MM.1S (cell line): Measurements from ENCODE around the gene BCL2L1.

ENCODE experiments used
- DNase-seq: peaks from one replicate; pipeline ENCODE4 v3.0.0-alpha.2; 2015
- H2AFZ ChIP-seq: fragments of 300-600 bp; sonication (generic); 2 replicates; pipeline ENCODE4 v1.6.0; 2016; ENCODE audit warnings: antibody characterized with exemption, low read length
- H3F3A ChIP-seq: fragments of 300-600 bp; sonication (generic); 2 replicates; pipeline ENCODE4 v1.6.1; 2016; ENCODE audit warnings: mild to moderate bottlenecking, antibody characterized with exemption, low read length, moderate library complexity, mixed read lengths; ENCODE audit not compliant: insufficient read depth
- H3K27ac ChIP-seq: fragments of 300-600 bp; sonication (generic); 2 replicates; pipeline ENCODE4 v1.5.1; 2016; ENCODE audit warnings: mild to moderate bottlenecking, low read length
- H3K27me3 ChIP-seq: fragments of 300-600 bp; sonication (generic); replicated peaks from 2 replicates; pipeline ENCODE4 v1.6.0; 2016; ENCODE audit warnings: low read length; ENCODE audit not compliant: insufficient read depth
- H3K36me3 ChIP-seq: fragments of 300-600 bp; sonication (generic); replicated peaks from 2 replicates; pipeline ENCODE4 v1.6.1; 2016; ENCODE audit warnings: mild to moderate bottlenecking, low read length, mixed read lengths; ENCODE audit not compliant: insufficient read depth
- H3K4me1 ChIP-seq: fragments of 300-600 bp; sonication (generic); 2 replicates; pipeline ENCODE4 v1.6.1; 2016; ENCODE audit warnings: low read length, mixed read lengths
- H3K4me2 ChIP-seq: fragments of 300-600 bp; sonication (generic); 2 replicates; pipeline ENCODE4 v1.6.0; 2016; ENCODE audit warnings: low read depth, low read length
- H3K4me3 ChIP-seq: fragments of 300-600 bp; sonication (generic); 2 replicates; pipeline ENCODE4 v1.5.1; 2016; ENCODE audit warnings: low read length, mixed read lengths
- H3K79me2 ChIP-seq: fragments of 300-600 bp; sonication (generic); 2 replicates; pipeline ENCODE4 v1.6.1; 2016; ENCODE audit warnings: mixed run types, low read length, mixed read lengths
- H3K9ac ChIP-seq: fragments of 300-600 bp; sonication (generic); 2 replicates; pipeline ENCODE4 v1.6.1; 2016; ENCODE audit warnings: low read length, mixed read lengths
- H3K9me2 ChIP-seq: fragments of 300-600 bp; sonication (generic); replicated peaks from 2 replicates; pipeline ENCODE4 v1.6.1; 2016; ENCODE audit warnings: mild to moderate bottlenecking, low read length, mixed read lengths; ENCODE audit not compliant: insufficient read depth
- H3K9me3 ChIP-seq: fragments of 300-600 bp; sonication (generic); replicated peaks from 2 replicates; pipeline ENCODE4 v1.6.1; 2016; ENCODE audit warnings: mild to moderate bottlenecking, low read length, mixed read lengths; ENCODE audit not compliant: insufficient read depth
- H4K20me1 ChIP-seq: fragments of 300-600 bp; sonication (generic); 2 replicates; pipeline ENCODE4 v1.6.1; 2016; ENCODE audit warnings: mild to moderate bottlenecking, low read length, moderate library complexity, mixed read lengths; ENCODE audit not compliant: insufficient read depth
- EZH2 ChIP-seq: fragments of 300-600 bp; sonication (generic); optimal IDR thresholded peaks from 2 replicates; pipeline ENCODE3; 2017; ENCODE audit warnings: low read depth, mild to moderate bottlenecking, antibody characterized with exemption, low read length, mixed read lengths
- EZH2phosphoT487 ChIP-seq: fragments of 300-600 bp; sonication (generic); IDR thresholded peaks from 2 replicates; pipeline ENCODE4 v1.6.1; 2018; ENCODE audit warnings: antibody characterized with exemption, low read length
- TF ChIP-seq, protein P1 (sequence below): fragments of 300-600 bp; sonication (generic); IDR thresholded peaks from 2 replicates; pipeline ENCODE4 v1.5.1; 2016; ENCODE audit warnings: antibody characterized with exemption, low read length, mixed read lengths

BCL2L1 gene

DNA sequence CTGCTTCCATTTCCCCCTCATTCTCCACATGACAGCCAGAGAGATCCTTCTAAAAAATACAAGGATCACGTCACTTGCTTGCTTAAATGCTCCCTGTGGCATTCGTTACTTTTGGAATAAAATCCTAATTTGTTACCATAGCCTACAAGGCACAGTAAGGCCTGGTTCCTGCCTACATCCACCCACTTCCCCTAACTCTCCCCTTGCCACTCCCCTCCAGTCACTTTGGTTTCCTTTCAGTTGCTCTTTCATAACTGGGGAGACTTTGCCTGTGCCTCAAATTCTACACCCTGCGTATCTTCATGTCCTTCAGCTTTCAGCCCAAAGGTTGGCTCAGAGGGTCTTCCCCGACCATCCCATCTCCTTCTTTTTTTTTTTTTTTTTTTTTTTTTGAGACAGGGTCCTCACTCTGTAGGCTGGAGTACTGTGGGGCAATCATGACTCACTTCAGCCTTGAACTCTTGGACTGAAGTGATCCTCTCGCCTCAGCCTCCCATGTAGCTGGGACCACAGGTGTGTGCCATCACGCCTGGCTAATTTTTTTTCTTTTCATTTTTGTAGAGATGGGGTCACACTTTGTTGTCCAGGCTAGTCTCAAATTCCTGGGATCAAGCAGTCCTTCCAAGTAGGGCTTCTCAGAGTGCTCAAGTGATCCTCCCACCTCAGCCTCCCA lies 105.1 kb downstream of the BCL2L1 start:
- H3K27ac ChIP-seq, result no peak overlapping the region
- no peak for TF ChIP-seq EZH2
- TF ChIP-seq, protein P1, sequence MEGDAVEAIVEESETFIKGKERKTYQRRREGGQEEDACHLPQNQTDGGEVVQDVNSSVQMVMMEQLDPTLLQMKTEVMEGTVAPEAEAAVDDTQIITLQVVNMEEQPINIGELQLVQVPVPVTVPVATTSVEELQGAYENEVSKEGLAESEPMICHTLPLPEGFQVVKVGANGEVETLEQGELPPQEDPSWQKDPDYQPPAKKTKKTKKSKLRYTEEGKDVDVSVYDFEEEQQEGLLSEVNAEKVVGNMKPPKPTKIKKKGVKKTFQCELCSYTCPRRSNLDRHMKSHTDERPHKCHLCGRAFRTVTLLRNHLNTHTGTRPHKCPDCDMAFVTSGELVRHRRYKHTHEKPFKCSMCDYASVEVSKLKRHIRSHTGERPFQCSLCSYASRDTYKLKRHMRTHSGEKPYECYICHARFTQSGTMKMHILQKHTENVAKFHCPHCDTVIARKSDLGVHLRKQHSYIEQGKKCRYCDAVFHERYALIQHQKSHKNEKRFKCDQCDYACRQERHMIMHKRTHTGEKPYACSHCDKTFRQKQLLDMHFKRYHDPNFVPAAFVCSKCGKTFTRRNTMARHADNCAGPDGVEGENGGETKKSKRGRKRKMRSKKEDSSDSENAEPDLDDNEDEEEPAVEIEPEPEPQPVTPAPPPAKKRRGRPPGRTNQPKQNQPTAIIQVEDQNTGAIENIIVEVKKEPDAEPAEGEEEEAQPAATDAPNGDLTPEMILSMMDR, result no peak
- no peak for TF ChIP-seq EZH2phosphoT487
- H3K36me3 ChIP-seq, result no peaks in the 10 kb centered on the region
- H3K4me2 ChIP-seq, result no peak overlapping the region
- no peaks in the 10 kb centered on the region for H3K27me3 ChIP-seq
- peaks cover 9% of the 10 kb centered on the region for H3K4me1 ChIP-seq
- H4K20me1 ChIP-seq, result no peaks in the 10 kb centered on the region
- H3F3A ChIP-seq, result no peaks in the 10 kb centered on the region
- no peaks in the 10 kb centered on the region for H3K9me3 ChIP-seq
- no peak for DNase-seq
- no peaks in the 10 kb centered on the region for H3K9me2 ChIP-seq
- no peak overlapping the region for H2AFZ ChIP-seq
- H3K79me2 ChIP-seq, result no peaks in the 10 kb centered on the region
- no peak overlapping the region for H3K9ac ChIP-seq
- no peak overlapping the region for H3K4me3 ChIP-seq

DNA sequence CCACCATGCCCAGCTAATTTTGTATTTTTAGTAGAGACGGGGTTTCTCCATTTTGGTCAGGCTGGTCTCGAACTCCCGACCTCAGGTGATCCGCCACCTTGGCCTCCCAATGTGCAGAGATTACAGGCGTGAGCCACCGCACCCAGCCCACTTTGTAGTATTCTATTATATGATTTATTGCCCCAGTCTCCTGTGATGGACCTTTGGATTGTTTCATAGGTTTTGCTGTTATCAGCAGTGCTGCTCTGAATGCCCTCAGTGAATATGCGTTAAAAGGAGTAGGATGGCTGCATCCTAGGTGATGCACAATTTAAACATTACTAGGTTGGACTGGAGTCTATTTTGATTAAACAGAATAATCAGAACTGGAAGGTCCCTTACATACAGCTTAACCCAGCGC lies 107.3 kb downstream of the BCL2L1 start:
- H2AFZ ChIP-seq, result no peak overlapping the region
- TF ChIP-seq EZH2 (no peak), EZH2phosphoT487 (no peak)
- TF ChIP-seq, protein P1, result no peak
- H3K9me3 ChIP-seq, result no peaks in the 10 kb centered on the region
- H3K9ac ChIP-seq, result no peak overlapping the region
- H4K20me1 ChIP-seq, result no peaks in the 10 kb centered on the region
- H3K9me2 ChIP-seq, result no peaks in the 10 kb centered on the region
- H3K4me1 ChIP-seq, result peaks cover 4% of the 10 kb centered on the region; the same call in 1 of the 2 replicates
- H3K4me3 ChIP-seq, result no peak overlapping the region
- H3F3A ChIP-seq, result no peaks in the 10 kb centered on the region
- DNase-seq, result no peak
- no peaks in the 10 kb centered on the region for H3K27me3 ChIP-seq
- no peak overlapping the region for H3K4me2 ChIP-seq
- H3K79me2 ChIP-seq, result no peaks in the 10 kb centered on the region
- H3K36me3 ChIP-seq, result no peaks in the 10 kb centered on the region
- H3K27ac ChIP-seq, result no peak overlapping the region
